Left kidney (tissue), 2 donors: ENCODE data around the gene RBM12. TPM values are rescaled to one million over a fixed set of nuclear protein-coding genes. Genes with fewer than 3 reads are reported as not detected.
A peak's percentile ranks its signal among the peaks of the same experiment; 100 is the strongest.

Source experiments
- DNase-seq: peaks from one replicate; pipeline ENCODE4 v3.0.0-alpha.2; 2013
- polyA plus RNA-seq: library from polyadenylated mRNA; unstranded; fragments of 120-200 nt; gene quantifications from one replicate; pipeline ENCODE4 v1.2.1, GENCODE V29; 2013; ENCODE audit not compliant: insufficient read length

RBM12 gene
- polyA plus RNA-seq, 1 donor, result 104 TPM

DNA sequence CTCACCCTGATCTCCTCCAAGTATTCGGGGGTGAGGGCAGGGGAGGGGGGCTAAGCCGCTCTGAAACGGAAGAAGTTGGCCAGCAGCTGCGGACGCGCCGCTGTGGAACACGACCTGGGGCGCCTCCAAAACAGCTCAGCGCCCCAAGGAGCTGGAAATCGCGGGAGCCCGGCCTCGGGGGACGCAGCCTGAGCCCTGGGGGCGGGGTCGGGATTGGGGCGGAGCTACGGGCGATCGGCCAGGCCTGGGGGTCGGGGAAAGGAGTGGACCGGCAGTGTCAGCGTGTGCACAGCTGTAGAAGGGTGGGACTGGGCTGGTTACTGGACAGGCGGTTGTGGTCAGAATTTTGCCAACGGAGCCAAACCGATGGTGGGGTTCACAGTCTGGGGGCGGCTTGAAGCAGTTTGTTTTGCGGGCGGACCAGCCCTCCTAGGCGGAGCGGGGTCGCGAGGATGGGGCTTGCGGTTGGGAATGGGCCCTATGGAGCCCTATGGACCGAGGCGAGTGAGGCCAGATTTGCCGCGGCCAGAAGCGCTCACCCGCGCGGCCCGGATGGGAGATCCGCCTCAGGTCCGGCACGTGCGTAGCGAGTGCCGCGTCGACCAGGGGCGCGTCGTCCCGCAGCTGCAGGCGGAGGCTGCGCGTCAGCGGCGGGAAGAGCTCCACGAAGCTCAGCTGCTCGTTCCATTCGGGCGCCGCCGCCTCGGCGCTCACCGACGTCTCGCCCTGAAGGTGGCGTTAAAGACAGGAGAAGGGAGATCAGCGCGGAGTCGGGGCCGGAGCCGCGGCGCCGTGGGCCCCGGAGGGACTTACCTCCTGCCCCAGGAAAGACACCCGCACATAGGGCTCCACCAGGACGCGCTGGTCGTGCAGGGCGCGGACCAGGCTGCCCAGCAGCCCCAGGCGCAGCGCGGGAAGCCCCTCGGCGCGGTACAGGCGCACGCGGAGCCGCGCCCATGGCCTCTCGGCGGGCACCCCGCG lies 63.4 kb downstream of the RBM12 start:
- DNase-seq, result peak; percentile 58

DNA sequence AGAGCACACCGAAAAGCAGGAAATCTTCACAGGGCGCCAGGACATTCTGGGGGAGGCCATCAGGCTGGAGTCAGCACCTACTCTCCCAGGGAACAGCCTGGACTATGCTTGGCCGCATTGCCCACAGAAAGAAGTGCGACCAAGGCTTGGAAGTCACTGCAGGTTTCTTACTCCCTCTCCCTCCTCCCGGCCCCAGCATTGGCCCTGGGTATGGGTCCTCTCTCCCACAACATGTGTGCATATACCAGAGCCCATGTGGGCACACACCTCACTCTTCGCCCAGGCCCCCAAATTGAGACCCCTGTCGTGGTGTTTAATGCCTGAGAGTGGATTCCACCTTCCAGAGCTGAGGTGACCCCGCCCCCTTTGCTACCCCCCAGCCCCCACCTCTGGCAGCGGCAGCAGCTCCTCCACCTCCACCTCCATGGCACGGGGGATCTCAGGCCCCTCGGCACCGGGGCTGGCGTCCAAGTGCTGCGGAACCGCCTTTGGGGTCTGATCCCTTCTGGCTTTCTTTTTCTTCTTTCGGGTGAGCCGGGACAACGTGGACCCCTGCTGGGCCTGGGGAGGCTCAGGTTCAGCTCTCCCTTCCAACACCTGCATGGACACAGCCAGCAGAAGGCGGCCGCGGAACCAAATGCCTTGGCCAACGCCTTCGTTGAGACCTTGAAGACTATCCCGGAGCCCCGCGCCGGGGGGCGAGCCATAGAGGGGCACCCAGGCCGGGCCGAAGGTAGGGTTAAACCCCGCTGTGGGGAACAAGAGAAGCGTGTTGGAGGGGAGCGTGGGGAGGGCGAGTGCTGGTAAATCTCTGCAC lies 64.3 kb downstream of the RBM12 start:
- DNase-seq, result no peak

DNA sequence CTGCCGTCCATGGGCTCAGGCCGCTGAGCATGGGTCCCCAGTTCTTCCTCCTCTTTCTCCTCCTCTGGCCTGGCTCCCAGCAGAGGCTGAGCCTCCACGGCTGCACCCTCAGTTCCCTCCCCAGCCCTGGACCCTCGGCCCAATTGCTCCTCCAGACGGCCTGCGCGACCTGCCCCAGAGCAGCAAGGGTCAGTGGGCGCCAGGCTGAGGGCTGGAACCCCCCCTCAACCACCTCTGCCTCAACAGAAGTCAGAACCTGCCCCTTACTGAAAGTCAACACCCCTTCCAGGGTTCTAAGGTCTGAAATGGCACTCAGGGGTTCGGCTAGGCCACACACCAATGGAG lies 65.0 kb downstream of the RBM12 start:
- no peak for DNase-seq

Other genes with a start within 250 kb of the RBM12 start
- gene GDF5, start 226.7 kb downstream of the RBM12 start, polyA plus RNA-seq, result 0.08 TPM
- 66.0 TPM for gene CEP250, start 209.3 kb downstream of the RBM12 start, polyA plus RNA-seq
- gene C20orf173, start 135.2 kb downstream of the RBM12 start, polyA plus RNA-seq, result not detected
- 360 TPM for gene ERGIC3, start 122.8 kb downstream of the RBM12 start, polyA plus RNA-seq
- gene SPAG4, start 49.1 kb downstream of the RBM12 start, polyA plus RNA-seq, result 4.8 TPM
- 225 TPM for gene CPNE1, start within 50 bp of the RBM12 start, polyA plus RNA-seq
- 31.3 TPM for gene NFS1, start 34.5 kb upstream of the RBM12 start, polyA plus RNA-seq
- gene ROMO1, start 34.5 kb upstream of the RBM12 start, polyA plus RNA-seq, result 48.5 TPM
- 745 TPM for gene RBM39, start 77.4 kb upstream of the RBM12 start, polyA plus RNA-seq
- gene PHF20, start 107.1 kb upstream of the RBM12 start, polyA plus RNA-seq, result 42.5 TPM